Epithelial cell of proximal tubule (primary cell): Measurements from ENCODE around the gene DDX42. TPM values are rescaled to one million over a fixed set of nuclear protein-coding genes. Genes with fewer than 3 reads are reported as not detected.

ENCODE experiments used
- DNase-seq: peaks from one replicate; pipeline ENCODE4 v3.0.0-alpha.2; 2011; ENCODE audit warnings: low read depth
- H3K4me3 ChIP-seq: 2 replicates; pipeline ENCODE4 v1.5.1; 2011; ENCODE audit warnings: low read depth, mild to moderate bottlenecking, low read length
- total RNA-seq: library from RNA; depleted of rRNA; stranded (reverse); fragments of >200 nt; gene quantifications from 2 replicates; pipeline ENCODE4 v1.2.3, GENCODE V29; 2015
- TF ChIP-seq, protein P1 (sequence below): conservative IDR thresholded peaks from 2 replicates; pipeline ENCODE4 v1.5.1; 2012; ENCODE audit warnings: low read depth, mild to moderate bottlenecking, low read length

Gene DDX42
- total RNA-seq, 1 donor from 2014 or later: 44.6 TPM

DNA sequence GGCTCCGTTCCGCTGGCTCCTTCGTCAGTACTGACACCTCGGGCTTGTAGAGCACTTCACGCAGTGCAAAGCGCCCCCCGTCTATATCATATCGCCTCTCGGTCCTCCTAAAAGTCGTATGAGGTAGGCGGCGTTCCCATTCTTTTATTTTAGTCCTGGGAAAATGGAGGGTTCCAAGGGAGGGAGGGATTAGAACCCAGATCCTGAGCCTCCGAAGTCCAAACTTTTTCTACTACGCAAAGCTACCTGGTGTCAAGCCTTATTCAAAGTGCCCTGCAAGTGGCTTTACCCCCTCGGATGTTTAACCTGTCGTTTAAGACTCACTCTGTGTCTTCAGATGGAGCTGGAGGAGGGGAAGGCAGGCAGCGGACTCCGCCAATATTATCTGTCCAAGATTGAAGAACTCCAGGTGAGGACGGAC lies 53.8 kb downstream of the DDX42 start:
- no peak for DNase-seq
- peak overlapping the region; percentile 97 for H3K4me3 ChIP-seq
- TF ChIP-seq, protein P1, sequence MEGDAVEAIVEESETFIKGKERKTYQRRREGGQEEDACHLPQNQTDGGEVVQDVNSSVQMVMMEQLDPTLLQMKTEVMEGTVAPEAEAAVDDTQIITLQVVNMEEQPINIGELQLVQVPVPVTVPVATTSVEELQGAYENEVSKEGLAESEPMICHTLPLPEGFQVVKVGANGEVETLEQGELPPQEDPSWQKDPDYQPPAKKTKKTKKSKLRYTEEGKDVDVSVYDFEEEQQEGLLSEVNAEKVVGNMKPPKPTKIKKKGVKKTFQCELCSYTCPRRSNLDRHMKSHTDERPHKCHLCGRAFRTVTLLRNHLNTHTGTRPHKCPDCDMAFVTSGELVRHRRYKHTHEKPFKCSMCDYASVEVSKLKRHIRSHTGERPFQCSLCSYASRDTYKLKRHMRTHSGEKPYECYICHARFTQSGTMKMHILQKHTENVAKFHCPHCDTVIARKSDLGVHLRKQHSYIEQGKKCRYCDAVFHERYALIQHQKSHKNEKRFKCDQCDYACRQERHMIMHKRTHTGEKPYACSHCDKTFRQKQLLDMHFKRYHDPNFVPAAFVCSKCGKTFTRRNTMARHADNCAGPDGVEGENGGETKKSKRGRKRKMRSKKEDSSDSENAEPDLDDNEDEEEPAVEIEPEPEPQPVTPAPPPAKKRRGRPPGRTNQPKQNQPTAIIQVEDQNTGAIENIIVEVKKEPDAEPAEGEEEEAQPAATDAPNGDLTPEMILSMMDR: no peak

DNA sequence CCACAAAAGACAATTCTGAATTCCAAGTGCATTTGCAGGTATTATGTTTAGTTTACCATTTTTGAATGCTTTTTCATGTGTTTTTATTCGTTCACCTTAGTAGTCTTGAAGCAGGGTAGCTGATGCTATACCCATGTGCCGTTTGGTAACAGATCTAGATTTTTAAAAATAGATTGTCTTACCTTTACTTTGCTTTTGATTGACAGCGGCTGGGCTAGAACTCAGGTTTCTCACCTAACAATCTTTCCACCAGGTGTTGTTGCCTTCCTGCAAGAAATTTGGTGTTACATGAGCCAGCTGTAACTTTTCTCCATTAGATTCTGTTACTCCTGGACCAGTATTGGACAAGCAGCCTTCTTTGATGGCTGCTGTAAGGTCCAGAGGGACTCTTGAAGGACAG lies 55.0 kb downstream of the DDX42 start:
- no peak for DNase-seq
- TF ChIP-seq, protein P1: no peak
- H3K4me3 ChIP-seq: no peak overlapping the region

- no peak overlapping the region for H3K4me3 ChIP-seq
- DNase-seq: no peak
- TF ChIP-seq, protein P1: no peak
These were observed 56.3 kb downstream of the DDX42 start for GRCh38 chr17:63830278-63830677.

DNA sequence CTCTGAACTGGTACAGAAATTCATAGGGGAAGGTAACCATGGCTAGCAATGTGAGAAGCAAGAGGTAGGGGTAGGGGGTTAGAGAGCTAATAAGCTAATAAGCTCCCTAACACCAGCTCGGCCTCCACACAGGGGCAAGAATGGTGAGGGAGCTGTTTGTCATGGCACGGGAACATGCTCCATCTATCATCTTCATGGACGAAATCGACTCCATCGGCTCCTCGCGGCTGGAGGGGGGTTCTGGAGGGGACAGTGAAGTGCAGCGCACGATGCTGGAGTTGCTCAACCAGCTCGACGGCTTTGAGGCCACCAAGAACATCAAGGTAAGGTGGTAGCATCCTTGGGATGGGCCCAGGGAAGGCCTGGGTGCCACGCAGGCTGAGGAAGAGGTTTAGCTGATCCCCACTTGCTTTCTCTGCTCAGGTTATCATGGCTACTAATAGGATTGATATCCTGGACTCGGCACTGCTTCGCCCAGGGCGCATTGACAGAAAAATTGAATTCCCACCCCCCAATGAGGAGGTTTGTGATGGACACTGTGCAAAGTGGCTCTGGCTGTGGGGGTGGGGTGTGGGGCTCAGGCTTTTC lies 57.0 kb downstream of the DDX42 start:
- no peak for DNase-seq
- TF ChIP-seq, protein P1: no peak
- no peak overlapping the region for H3K4me3 ChIP-seq

- TF ChIP-seq, protein P1: no peak
- no peak for DNase-seq
- no peak overlapping the region for H3K4me3 ChIP-seq
These were observed 57.5 kb downstream of the DDX42 start for GRCh38 chr17:63831505-63831904.

GRCh38 chr17:63832014-63832413 lies 58.0 kb downstream of the DDX42 start:
- TF ChIP-seq, protein P1: no peak

DNA sequence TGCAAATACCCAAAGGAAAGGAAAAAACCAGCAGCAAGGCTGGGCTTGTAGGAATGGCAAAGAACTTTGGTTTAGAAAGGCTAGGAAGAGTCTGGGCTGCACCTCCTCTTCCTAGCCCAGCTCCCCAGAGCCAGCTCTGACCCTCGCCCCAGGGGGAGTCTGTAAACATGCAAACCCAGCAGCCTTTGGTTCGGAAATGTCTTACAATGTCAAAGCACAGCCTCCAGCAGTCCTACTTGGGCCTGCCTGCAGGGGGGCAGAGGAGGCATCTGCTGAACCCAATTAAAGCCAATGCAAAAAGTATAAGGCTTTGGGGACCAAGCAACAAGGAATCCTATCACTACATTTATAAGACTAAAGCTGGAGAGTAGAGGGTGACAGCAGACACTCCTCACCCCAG lies 58.5 kb downstream of the DDX42 start:
- H3K4me3 ChIP-seq: no peak overlapping the region
- DNase-seq: no peak
- TF ChIP-seq, protein P1: no peak

More at GRCh38 chr17:63832014-63832413, 58.0 kb downstream of the DDX42 start:
- no peak for DNase-seq
- no peak overlapping the region for H3K4me3 ChIP-seq
